ENCODE measurements around the gene CPED1. TPM values are rescaled to one million over a fixed set of nuclear protein-coding genes. Genes with fewer than 3 reads are reported as not detected.
"Not testable (repeated sequence)": the region's sequence is repeated elsewhere in the genome, so short reads cannot be mapped to it uniquely, and the experiment has no call there.

CPED1 gene
- total RNA-seq, 2 experiments from 2014 or later, result not detected

GRCh38 chr7:121286186-121286585 is 297.7 kb downstream of the CPED1 start:
- peaks cover 2% of the 10 kb centered on the region for H3K27me3 Mint-ChIP-seq (ENCODE audit: low read depth)
- no peak overlapping the region for H3K27ac Mint-ChIP-seq
- no peaks in the 10 kb centered on the region for H3K4me1 Mint-ChIP-seq (ENCODE audit: low read depth)
- H3K4me3 Mint-ChIP-seq, result no peak overlapping the region
- peaks cover 18% of the 10 kb centered on the region for H3K9me3 Mint-ChIP-seq (ENCODE audit: insufficient read depth)
- ATAC-seq, result no peak
- DNase-seq, result no peak
- no peaks in the 10 kb centered on the region for H3K36me3 Mint-ChIP-seq (ENCODE audit: low read depth)
- ChIA-PET POLR2A (no interaction called here), CTCF (no interaction called here)

GRCh38 chr7:121286742-121287734 is 298.5 kb downstream of the CPED1 start:
- Mint-ChIP-seq H3K4me1 (ENCODE audit: low read depth) (no peaks in the 10 kb centered on the region), H3K27me3 (ENCODE audit: low read depth) (peaks cover 2% of the 10 kb centered on the region), H3K27ac (no peak overlapping the region), H3K36me3 (ENCODE audit: low read depth) (no peaks in the 10 kb centered on the region), H3K4me3 (no peak overlapping the region), H3K9me3 (ENCODE audit: insufficient read depth) (peaks cover 18% of the 10 kb centered on the region)
- ATAC-seq (no peak), DNase-seq (no peak)
- ChIA-PET CTCF (no interaction called here), POLR2A (no interaction called here)

GRCh38 chr7:121288894-121289293 is 300.4 kb downstream of the CPED1 start:
- POLR2A ChIA-PET, result no interaction called here
- no peaks in the 10 kb centered on the region for H3K4me1 Mint-ChIP-seq (ENCODE audit: low read depth)
- no peak for ATAC-seq
- H3K27ac Mint-ChIP-seq, result no peak overlapping the region
- CTCF ChIA-PET, result interaction anchor here (0.6 kb wide), 1 partner anchor 25 kb away, joined by 3 read pairs; no protein-coding TSS in a partner anchor
- H3K27me3 Mint-ChIP-seq (ENCODE audit: low read depth), result peaks cover 2% of the 10 kb centered on the region
- H3K4me3 Mint-ChIP-seq, result no peak overlapping the region
- no peak for DNase-seq
- no peaks in the 10 kb centered on the region for H3K36me3 Mint-ChIP-seq (ENCODE audit: low read depth)
- H3K9me3 Mint-ChIP-seq (ENCODE audit: insufficient read depth), result peaks cover 18% of the 10 kb centered on the region

GRCh38 chr7:121289930-121290329 is 301.4 kb downstream of the CPED1 start:
- H3K9me3 Mint-ChIP-seq (ENCODE audit: insufficient read depth), result peaks cover 18% of the 10 kb centered on the region
- POLR2A ChIA-PET; CTCF ChIA-PET; H3K4me1 Mint-ChIP-seq (ENCODE audit: low read depth); H3K27me3 Mint-ChIP-seq (ENCODE audit: low read depth); ATAC-seq; H3K4me3 Mint-ChIP-seq; DNase-seq; H3K36me3 Mint-ChIP-seq (ENCODE audit: low read depth); H3K27ac Mint-ChIP-seq: not testable (repeated sequence)

GRCh38 chr7:121294448-121294992 is 306.0 kb downstream of the CPED1 start:
- no peaks in the 10 kb centered on the region for H3K4me1 Mint-ChIP-seq (ENCODE audit: low read depth)
- H3K36me3 Mint-ChIP-seq (ENCODE audit: low read depth), result no peaks in the 10 kb centered on the region
- no peak overlapping the region for H3K4me3 Mint-ChIP-seq
- H3K27me3 Mint-ChIP-seq (ENCODE audit: low read depth), result no peaks in the 10 kb centered on the region
- ChIA-PET CTCF (no interaction called here), POLR2A (no interaction called here)
- no peaks in the 10 kb centered on the region for H3K9me3 Mint-ChIP-seq (ENCODE audit: insufficient read depth)
- no peak overlapping the region for H3K27ac Mint-ChIP-seq
- ATAC-seq (no peak), DNase-seq (no peak)

- ChIA-PET POLR2A (no interaction called here), CTCF (no interaction called here)
- Mint-ChIP-seq H3K4me3 (no peak overlapping the region), H3K9me3 (ENCODE audit: insufficient read depth) (no peaks in the 10 kb centered on the region), H3K4me1 (ENCODE audit: low read depth) (no peaks in the 10 kb centered on the region), H3K27me3 (ENCODE audit: low read depth) (no peaks in the 10 kb centered on the region), H3K36me3 (ENCODE audit: low read depth) (no peaks in the 10 kb centered on the region), H3K27ac (no peak overlapping the region)
- DNase-seq, result no peak
- ATAC-seq, result no peak
These were observed 309.3 kb downstream of the CPED1 start for GRCh38 chr7:121297843-121298242.

GRCh38 chr7:121298831-121299239 is 310.3 kb downstream of the CPED1 start:
- ChIA-PET POLR2A (no interaction called here), CTCF (no interaction called here)
- no peaks in the 10 kb centered on the region for H3K4me1 Mint-ChIP-seq (ENCODE audit: low read depth)
- no peaks in the 10 kb centered on the region for H3K27me3 Mint-ChIP-seq (ENCODE audit: low read depth)
- H3K36me3 Mint-ChIP-seq (ENCODE audit: low read depth), result no peaks in the 10 kb centered on the region
- H3K27ac Mint-ChIP-seq, result no peak overlapping the region
- ATAC-seq (no peak), DNase-seq (no peak)
- H3K4me3 Mint-ChIP-seq, result no peak overlapping the region
- no peaks in the 10 kb centered on the region for H3K9me3 Mint-ChIP-seq (ENCODE audit: insufficient read depth)

GRCh38 chr7:121300685-121301420 is 312.3 kb downstream of the CPED1 start:
- H3K4me1 Mint-ChIP-seq (ENCODE audit: low read depth), result no peaks in the 10 kb centered on the region
- CTCF ChIA-PET, result no interaction called here
- POLR2A ChIA-PET, result no interaction called here

GRCh38 chr7:121301446-121302213 is 313.1 kb downstream of the CPED1 start:
- ATAC-seq, result no peak
- H3K27ac Mint-ChIP-seq, result no peak overlapping the region

More at GRCh38 chr7:121300685-121301420, 312.3 kb downstream of the CPED1 start:
- no peaks in the 10 kb centered on the region for H3K36me3 Mint-ChIP-seq (ENCODE audit: low read depth)
- H3K9me3 Mint-ChIP-seq (ENCODE audit: insufficient read depth), result no peaks in the 10 kb centered on the region
- no peaks in the 10 kb centered on the region for H3K27me3 Mint-ChIP-seq (ENCODE audit: low read depth)
- H3K4me3 Mint-ChIP-seq, result no peak overlapping the region
- H3K27ac Mint-ChIP-seq, result no peak overlapping the region
- DNase-seq, result no peak
- no peak for ATAC-seq

GRCh38 chr7:121302214-121302745 is 313.8 kb downstream of the CPED1 start:
- ChIA-PET CTCF (no interaction called here), POLR2A (no interaction called here)
- no peak for DNase-seq

More at GRCh38 chr7:121301446-121302213, 313.1 kb downstream of the CPED1 start:
- ChIA-PET POLR2A (no interaction called here), CTCF (no interaction called here)
- Mint-ChIP-seq H3K27me3 (ENCODE audit: low read depth) (no peaks in the 10 kb centered on the region), H3K36me3 (ENCODE audit: low read depth) (no peaks in the 10 kb centered on the region), H3K4me1 (ENCODE audit: low read depth) (no peaks in the 10 kb centered on the region), H3K4me3 (no peak overlapping the region), H3K9me3 (ENCODE audit: insufficient read depth) (no peaks in the 10 kb centered on the region)
- no peak for DNase-seq

GRCh38 chr7:121303422-121304101 is 315.1 kb downstream of the CPED1 start:
- H3K9me3 Mint-ChIP-seq (ENCODE audit: insufficient read depth), result no peaks in the 10 kb centered on the region
- H3K4me1 Mint-ChIP-seq (ENCODE audit: low read depth), result no peaks in the 10 kb centered on the region
- DNase-seq (no peak), ATAC-seq (no peak)
- H3K4me3 Mint-ChIP-seq, result no peak overlapping the region
- no peaks in the 10 kb centered on the region for H3K36me3 Mint-ChIP-seq (ENCODE audit: low read depth)
- ChIA-PET POLR2A (no interaction called here), CTCF (no interaction called here)
- H3K27ac Mint-ChIP-seq, result no peak overlapping the region
- H3K27me3 Mint-ChIP-seq (ENCODE audit: low read depth), result no peaks in the 10 kb centered on the region

More at GRCh38 chr7:121302214-121302745, 313.8 kb downstream of the CPED1 start:
- no peaks in the 10 kb centered on the region for H3K4me1 Mint-ChIP-seq (ENCODE audit: low read depth)
- no peaks in the 10 kb centered on the region for H3K27me3 Mint-ChIP-seq (ENCODE audit: low read depth)
- no peak overlapping the region for H3K27ac Mint-ChIP-seq
- no peaks in the 10 kb centered on the region for H3K9me3 Mint-ChIP-seq (ENCODE audit: insufficient read depth)
- no peak overlapping the region for H3K4me3 Mint-ChIP-seq
- ATAC-seq, result no peak
- H3K36me3 Mint-ChIP-seq (ENCODE audit: low read depth), result no peaks in the 10 kb centered on the region

Measured in activated CD8-positive, alpha-beta T cell treated with anti-CD3 and anti-CD28 coated beads, Interleukin-2, amount 10 ng/mL, durations not matched to agents 7 days and 5 days (primary cell).